ENCODE results near the gene C2orf92.

DNA sequence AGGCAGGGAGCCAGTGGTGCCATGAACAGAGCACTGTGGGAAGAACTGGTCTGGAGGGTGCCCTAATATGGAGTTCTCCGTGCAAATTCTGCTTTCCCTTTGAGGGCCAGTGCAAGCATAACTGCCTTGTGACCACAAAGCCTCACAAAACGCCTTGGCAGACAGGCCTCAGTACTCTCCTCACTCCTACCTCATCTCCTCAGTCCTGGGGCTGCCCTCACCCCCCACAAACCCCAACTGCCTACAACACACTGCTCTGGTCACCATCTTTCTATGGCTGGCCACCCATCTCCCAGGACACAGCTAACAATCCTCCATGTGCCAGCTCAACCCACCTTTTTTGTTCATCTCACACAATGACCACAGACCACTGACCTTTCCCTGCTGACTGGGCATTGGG, 14.7 kb upstream of the C2orf92 start:
- TF ChIP-seq RARB (CRISPR knock-in tag; IDR thresholded peaks at IDR 0.05) = no peak
- no peak for TF ChIP-seq ZNF8 (CRISPR knock-in tag; IDR thresholded peaks at IDR 0.05)
- TF ChIP-seq PATZ1 (CRISPR knock-in tag; IDR thresholded peaks at IDR 0.05; ENCODE audit: borderline replicate concordance) = no peak
